K562 (cell line): ENCODE results near the gene CIAO3.

Experiments
- CTCF ChIP-seq, 3 experiments: IDR thresholded peaks in 2 of 3; conservative IDR thresholded peaks in 1 of 3; 2 replicates each; pipeline ENCODE4 v1.5.1; 2011 to 2012; ENCODE audit warnings: low read length in 3 of 3, mild to moderate bottlenecking in 3 of 3, control low read depth in 2 of 3, improper control_type of control experiment in 1 of 3, inconsistent platforms in 1 of 3, low read depth in 1 of 3, mixed read lengths in 1 of 3, moderate library complexity in 1 of 3; ENCODE audit not compliant: insufficient read depth in 2 of 3
- SMC3 ChIP-seq: conservative IDR thresholded peaks from 2 replicates; pipeline ENCODE4 v1.6.1; 2011; ENCODE audit warnings: low read depth, low read length, improper control_type of control experiment; ENCODE audit not compliant: insufficient read depth
- TCF7L2 ChIP-seq: fragments of 150-350 bp; IDR thresholded peaks from 2 replicates; pipeline ENCODE4 v1.6.1; 2016; ENCODE audit warnings: low read depth, mild to moderate bottlenecking, low read length, moderate library complexity
- THAP7 ChIP-seq: fragments of 250-450 bp; sonication (Bioruptor Pico); IDR thresholded peaks from 2 replicates; pipeline ENCODE4 v1.5.0; 2021
- ZBTB1 ChIP-seq: sonication (generic); formaldehyde crosslinking; IDR thresholded peaks from 2 replicates; pipeline ENCODE4 v1.8.1; 2023; ENCODE audit warnings: missing genetic modification reagents, low read depth, mild to moderate bottlenecking, borderline replicate concordance
- ZNF184 ChIP-seq: sonication (generic); formaldehyde crosslinking; IDR thresholded peaks from 2 replicates; pipeline ENCODE4 v1.5.0; 2020; ENCODE audit warnings: missing genetic modification reagents
- ZNF764 ChIP-seq: fragments of 250-450 bp; sonication (Bioruptor Pico); IDR thresholded peaks from 2 replicates; pipeline ENCODE4 v1.4.0; 2020; ENCODE audit warnings: low read depth, mild to moderate bottlenecking, moderate library complexity

DNA sequence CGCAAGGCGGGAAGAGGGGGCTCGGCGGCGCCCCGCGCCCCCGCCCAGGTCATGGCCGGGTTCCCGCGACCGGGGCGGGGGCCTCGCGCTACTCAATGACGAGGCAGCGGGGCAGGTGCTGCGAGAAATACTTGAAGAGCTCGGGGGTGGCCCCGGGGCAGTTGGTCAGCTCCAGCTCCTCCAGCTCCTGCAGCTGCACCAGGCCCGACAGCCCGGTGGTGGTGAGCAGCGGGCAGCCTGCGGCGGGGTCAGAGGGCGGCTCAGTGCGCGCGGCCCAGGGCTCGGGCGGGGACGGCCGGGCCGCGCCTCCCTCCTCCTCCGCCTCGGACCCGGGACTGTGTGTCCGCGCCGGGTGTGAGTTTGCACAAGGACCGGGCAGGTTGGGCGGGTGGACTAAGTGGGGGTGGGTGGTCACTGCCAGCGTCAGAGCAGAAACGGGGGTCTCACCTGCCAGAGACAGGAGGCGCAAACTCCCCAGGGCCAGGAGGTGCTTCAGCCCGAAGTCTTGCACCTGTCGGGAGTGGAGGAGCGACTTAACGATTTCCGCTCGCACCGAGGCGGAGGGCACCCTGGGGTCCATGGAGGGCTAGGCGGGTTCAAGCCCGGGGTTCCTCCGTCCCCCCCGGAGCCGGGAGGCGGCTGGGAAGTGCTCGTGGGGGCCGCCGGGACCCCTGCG is 46.5 kb downstream of the CIAO3 start:
- TF ChIP-seq SMC3 (no peak), ZNF184 (CRISPR knock-in tag) (no peak), ZBTB1 (CRISPR knock-in tag) (no peak), TCF7L2 (no peak), CTCF (IDR thresholded peaks at IDR 0.05 in 2 of 3, conservative IDR thresholded peaks at IDR 0.05 in 1 of 3; ENCODE audit: insufficient read depth in 2 of 3, low read depth in 1 of 3, low read length in 3 of 3) (no peak), THAP7 (CRISPR knock-in tag) (no peak), ZNF764 (CRISPR knock-in tag) (no peak)
